Mucosa of rectum (tissue), 2 donors: ENCODE data around the gene SYT11.
A peak's percentile ranks its signal among the peaks of the same experiment; 100 is the strongest.

Experiments
- H3K27ac ChIP-seq, 2 donors: one replicate each; pipeline ENCODE4 v1.7.0; 2013; ENCODE audit warnings: inconsistent platforms in 2 of 2, low read depth in 2 of 2, low read length in 2 of 2
- H3K27me3 ChIP-seq, 2 donors: one replicate each; pipeline ENCODE4 v1.7.0; 2013; ENCODE audit warnings: low read length in 2 of 2; ENCODE audit not compliant: control insufficient read depth in 2 of 2, insufficient read depth in 2 of 2
- H3K36me3 ChIP-seq, 2 donors: one replicate each; pipeline ENCODE4 v1.7.0; 2013; ENCODE audit warnings: low read length in 2 of 2; ENCODE audit not compliant: control insufficient read depth in 2 of 2, insufficient read depth in 2 of 2
- H3K4me1 ChIP-seq, 2 donors: one replicate each; pipeline ENCODE4 v1.7.0; 2013; ENCODE audit warnings: low read length in 2 of 2, mild to moderate bottlenecking in 1 of 2; ENCODE audit not compliant: control insufficient read depth in 2 of 2, insufficient read depth in 2 of 2
- H3K4me3 ChIP-seq, 2 donors: one replicate each; pipeline ENCODE4 v1.7.0; 2013; ENCODE audit warnings: low read length in 2 of 2
- H3K9ac ChIP-seq, 2 donors: one replicate each; pipeline ENCODE4 v1.7.0; 2013; ENCODE audit warnings: low read length in 2 of 2, low read depth in 1 of 2, mild to moderate bottlenecking in 1 of 2
- H3K9me3 ChIP-seq, 2 donors: one replicate each; pipeline ENCODE4 v1.7.0; 2013; ENCODE audit warnings: low read length in 2 of 2; ENCODE audit not compliant: control insufficient read depth in 2 of 2
- donor health status: healthy.
- donor health status: Normal muscosa, but diverticular disease.

SYT11 gene

GRCh38 chr1:155933591-155934096 lies 74.3 kb downstream of the SYT11 start:
- H3K9me3 ChIP-seq: no peaks in the 10 kb centered on the region
- peaks cover 35 to 49% of the 10 kb centered on the region in 2 donors for H3K4me1 ChIP-seq
- H3K4me3 ChIP-seq: peak overlapping the region; percentile 81 to 98
- H3K27ac ChIP-seq: peak overlapping the region; percentile 89 to 95
- H3K9ac ChIP-seq: peak overlapping the region; percentile 95 to 98
- no peaks in the 10 kb centered on the region for H3K27me3 ChIP-seq
- H3K36me3 ChIP-seq: peaks cover 11 to 17% of the 10 kb centered on the region in 2 donors

- H3K36me3 ChIP-seq: peaks cover 7 to 12% of the 10 kb centered on the region in 2 donors
- no peaks in the 10 kb centered on the region for H3K9me3 ChIP-seq
Observed at GRCh38 chr1:155934097-155934935, 74.9 kb downstream of the SYT11 start, which contains the start of gene KHDC4. KHDC4 (minus strand) TSS chr1:155934413; CDS start chr1:155934373, 40 bp downstream.

More at GRCh38 chr1:155934097-155934935, 74.9 kb downstream of the SYT11 start, which contains the start of gene KHDC4:
- H3K4me3 ChIP-seq: peak within 1 kb of the TSS; percentile 81 to 98
- peak within 1 kb of the TSS; percentile 90 to 95 for H3K27ac ChIP-seq
- no peaks in the 10 kb centered on the region for H3K27me3 ChIP-seq
- H3K9ac ChIP-seq: peak within 1 kb of the TSS; percentile 95 to 98
- peaks cover 35 to 42% of the 10 kb centered on the region in 2 donors for H3K4me1 ChIP-seq
